PFSK-1 (cell line): Measurements from ENCODE around the gene BEAN1.

Experiments used
- FOXP2 ChIP-seq: optimal IDR thresholded peaks from 2 replicates; pipeline ENCODE3; 2011; ENCODE audit warnings: borderline replicate concordance, control low read depth, inconsistent platforms; ENCODE audit not compliant: insufficient read depth; ENCODE audit errors: extremely low read length, extremely low read depth
- POLR2AphosphoS5 ChIP-seq: IDR thresholded peaks from 2 replicates; pipeline ENCODE4 v1.6.1; 2012; ENCODE audit warnings: low read depth, mild to moderate bottlenecking, control low read depth, low read length, moderate library complexity
- REST ChIP-seq, 2 experiments: IDR thresholded peaks; 2 replicates each; pipeline versions ENCODE4 v1.6.1 to v1.8.0; 2011 to 2012; ENCODE audit warnings: low read depth in 2 of 2, low read length in 2 of 2, control low read depth in 1 of 2, inconsistent platforms in 1 of 2, mild to moderate bottlenecking in 1 of 2, moderate library complexity in 1 of 2; ENCODE audit not compliant: insufficient read depth in 1 of 2
- SIN3A ChIP-seq: IDR thresholded peaks from 2 replicates; pipeline ENCODE4 v1.6.1; 2012; ENCODE audit warnings: mild to moderate bottlenecking, low read length, moderate library complexity, borderline replicate concordance; ENCODE audit not compliant: insufficient read depth
- TAF1 ChIP-seq: IDR thresholded peaks from 2 replicates; pipeline ENCODE4 v1.6.1; 2012; ENCODE audit warnings: low read length, control low read depth, borderline replicate concordance; ENCODE audit not compliant: insufficient read depth

The BEAN1 gene

GRCh38 chr16:66476328-66477027, 49.4 kb downstream of the BEAN1 start:
- TF ChIP-seq TAF1 (no peak), FOXP2 (no peak), SIN3A (no peak), REST (IDR thresholded peaks at IDR 0.05; ENCODE audit: insufficient read depth in 1 of 2, low read depth in 2 of 2, low read length in 2 of 2) (no peak), POLR2AphosphoS5 (no peak)

DNA sequence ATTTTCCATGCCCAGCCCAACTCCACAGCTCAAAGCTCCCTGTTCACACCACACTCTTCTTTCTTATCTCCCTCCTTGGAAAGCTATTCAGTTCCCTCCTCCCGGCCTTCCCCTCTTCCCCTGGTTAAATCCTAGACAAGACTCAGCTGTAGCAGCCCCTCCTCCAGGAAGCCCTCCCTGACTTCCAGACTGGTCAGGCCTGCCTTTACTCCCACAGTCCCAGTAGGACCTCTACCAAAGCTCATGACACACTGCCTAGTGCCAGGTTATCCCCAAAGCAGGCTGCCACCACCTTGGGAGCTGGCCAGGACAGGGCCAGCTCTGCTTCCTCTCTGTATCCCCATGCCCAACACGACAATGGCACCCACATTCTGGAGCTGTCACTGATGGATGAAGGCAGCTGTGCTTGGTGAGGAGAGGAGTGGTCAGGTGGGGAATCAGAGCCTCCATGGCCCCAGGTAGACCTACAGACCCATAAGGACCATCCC, 50.0 kb downstream of the BEAN1 start:
- no peak for TF ChIP-seq FOXP2
- TF ChIP-seq SIN3A = no peak
- TF ChIP-seq POLR2AphosphoS5 = no peak
- no peak for TF ChIP-seq TAF1
- no peak for TF ChIP-seq REST (IDR thresholded peaks at IDR 0.05; ENCODE audit: insufficient read depth in 1 of 2, low read depth in 2 of 2, low read length in 2 of 2)

- no peak for TF ChIP-seq FOXP2
- TF ChIP-seq POLR2AphosphoS5 = no peak
These were observed 51.8 kb downstream of the BEAN1 start for GRCh38 chr16:66478733-66479511.

GRCh38 chr16:66479661-66480264, 52.7 kb downstream of the BEAN1 start:
- TF ChIP-seq TAF1 = no peak

- TF ChIP-seq POLR2AphosphoS5 (no peak), SIN3A (no peak), REST (IDR thresholded peaks at IDR 0.05; ENCODE audit: insufficient read depth in 1 of 2, low read depth in 2 of 2, low read length in 2 of 2) (no peak), FOXP2 (no peak), TAF1 (no peak)
These were observed 53.4 kb downstream of the BEAN1 start for GRCh38 chr16:66480265-66481080.
